WI38 (cell line): Measurements from ENCODE around the gene ZNF554.
A peak's percentile ranks its signal among the peaks of the same experiment; 100 is the strongest.
"Not testable (repeated sequence)": the region's sequence is repeated elsewhere in the genome, so short reads cannot be mapped to it uniquely, and the experiment has no call there.

Experiments used
- H3K4me3 ChIP-seq: 2 replicates; pipeline ENCODE4 v1.5.1; 2011; ENCODE audit warnings: low read depth, mild to moderate bottlenecking, control low read depth, low read length
- TF ChIP-seq, protein P1 (sequence below): IDR thresholded peaks from 2 replicates; pipeline ENCODE4 v1.5.1; 2012; ENCODE audit warnings: low read depth, mild to moderate bottlenecking, control low read depth, low read length

Gene ZNF554

DNA sequence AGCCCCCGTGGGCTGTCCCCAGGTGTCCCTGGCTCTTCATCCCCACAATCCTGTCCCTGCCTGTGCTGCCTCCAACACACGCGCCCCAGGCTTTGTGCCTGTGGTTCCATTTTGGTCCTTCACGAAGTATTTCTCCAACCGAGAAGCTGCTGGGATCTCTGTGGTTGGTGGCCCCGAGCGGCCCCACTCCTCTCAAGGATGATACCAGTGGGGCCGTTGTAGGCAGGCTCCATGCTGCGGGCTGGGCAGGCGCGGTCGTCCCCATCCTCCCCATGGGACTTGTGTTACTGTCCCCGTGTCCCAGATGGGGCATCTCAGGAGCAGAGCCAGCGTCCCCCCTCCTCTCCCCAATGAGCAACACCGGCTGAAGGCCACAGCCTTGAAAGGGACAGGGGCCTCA, 3.7 kb upstream of the ZNF554 start:
- H3K4me3 ChIP-seq: no peak overlapping the region
- TF ChIP-seq, protein P1, sequence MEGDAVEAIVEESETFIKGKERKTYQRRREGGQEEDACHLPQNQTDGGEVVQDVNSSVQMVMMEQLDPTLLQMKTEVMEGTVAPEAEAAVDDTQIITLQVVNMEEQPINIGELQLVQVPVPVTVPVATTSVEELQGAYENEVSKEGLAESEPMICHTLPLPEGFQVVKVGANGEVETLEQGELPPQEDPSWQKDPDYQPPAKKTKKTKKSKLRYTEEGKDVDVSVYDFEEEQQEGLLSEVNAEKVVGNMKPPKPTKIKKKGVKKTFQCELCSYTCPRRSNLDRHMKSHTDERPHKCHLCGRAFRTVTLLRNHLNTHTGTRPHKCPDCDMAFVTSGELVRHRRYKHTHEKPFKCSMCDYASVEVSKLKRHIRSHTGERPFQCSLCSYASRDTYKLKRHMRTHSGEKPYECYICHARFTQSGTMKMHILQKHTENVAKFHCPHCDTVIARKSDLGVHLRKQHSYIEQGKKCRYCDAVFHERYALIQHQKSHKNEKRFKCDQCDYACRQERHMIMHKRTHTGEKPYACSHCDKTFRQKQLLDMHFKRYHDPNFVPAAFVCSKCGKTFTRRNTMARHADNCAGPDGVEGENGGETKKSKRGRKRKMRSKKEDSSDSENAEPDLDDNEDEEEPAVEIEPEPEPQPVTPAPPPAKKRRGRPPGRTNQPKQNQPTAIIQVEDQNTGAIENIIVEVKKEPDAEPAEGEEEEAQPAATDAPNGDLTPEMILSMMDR: no peak

DNA sequence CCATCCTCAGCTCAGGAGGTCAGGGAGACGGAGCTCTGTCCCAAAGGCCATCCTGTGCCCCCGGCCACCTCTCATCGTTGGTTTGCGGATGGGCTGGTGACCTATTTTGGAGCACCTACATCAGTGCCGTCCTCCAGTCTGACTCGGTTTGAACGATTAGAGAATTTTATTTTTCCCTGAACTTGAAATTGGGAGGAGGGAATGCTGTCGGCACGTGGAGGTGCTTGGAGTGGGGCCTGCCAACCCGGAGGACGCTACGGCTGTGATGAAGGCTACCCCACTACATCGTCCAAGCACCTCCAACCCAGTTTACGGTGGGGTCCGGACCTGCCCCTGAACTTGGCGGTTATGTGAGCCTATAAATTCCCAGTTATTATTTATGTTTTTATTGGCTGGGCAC, 3.0 kb upstream of the ZNF554 start:
- H3K4me3 ChIP-seq: no peak overlapping the region
- TF ChIP-seq, protein P1: no peak

DNA sequence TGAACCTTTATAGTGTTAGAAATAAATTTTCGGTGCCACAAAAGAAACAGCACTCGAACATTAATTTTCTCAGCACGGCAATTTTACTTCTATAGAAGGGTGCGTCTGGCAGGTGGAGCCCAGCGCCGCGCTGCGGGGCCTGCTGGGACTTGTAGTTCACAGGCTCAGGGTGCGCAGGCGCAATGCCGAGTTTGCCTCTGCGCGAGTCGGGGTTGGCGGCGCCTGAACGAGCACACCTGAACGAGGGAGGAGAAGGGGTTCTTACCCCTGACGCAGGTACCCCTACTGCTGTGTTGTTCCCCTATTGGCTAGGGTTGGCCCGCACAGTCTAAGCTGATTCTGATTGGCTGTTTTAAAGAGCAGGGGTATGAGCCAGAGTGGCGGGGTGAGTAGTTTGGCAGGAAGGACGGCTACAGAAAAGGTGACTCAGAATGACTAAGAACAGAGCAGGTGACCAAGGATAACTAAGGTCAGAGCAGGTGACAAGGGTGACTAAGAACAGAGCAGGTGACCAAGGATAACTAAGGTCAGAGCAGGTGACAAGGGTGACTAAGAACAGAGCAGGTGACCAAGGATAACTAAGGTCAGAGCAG, 2.3 kb upstream of the ZNF554 start:
- not testable (repeated sequence) for H3K4me3 ChIP-seq

DNA sequence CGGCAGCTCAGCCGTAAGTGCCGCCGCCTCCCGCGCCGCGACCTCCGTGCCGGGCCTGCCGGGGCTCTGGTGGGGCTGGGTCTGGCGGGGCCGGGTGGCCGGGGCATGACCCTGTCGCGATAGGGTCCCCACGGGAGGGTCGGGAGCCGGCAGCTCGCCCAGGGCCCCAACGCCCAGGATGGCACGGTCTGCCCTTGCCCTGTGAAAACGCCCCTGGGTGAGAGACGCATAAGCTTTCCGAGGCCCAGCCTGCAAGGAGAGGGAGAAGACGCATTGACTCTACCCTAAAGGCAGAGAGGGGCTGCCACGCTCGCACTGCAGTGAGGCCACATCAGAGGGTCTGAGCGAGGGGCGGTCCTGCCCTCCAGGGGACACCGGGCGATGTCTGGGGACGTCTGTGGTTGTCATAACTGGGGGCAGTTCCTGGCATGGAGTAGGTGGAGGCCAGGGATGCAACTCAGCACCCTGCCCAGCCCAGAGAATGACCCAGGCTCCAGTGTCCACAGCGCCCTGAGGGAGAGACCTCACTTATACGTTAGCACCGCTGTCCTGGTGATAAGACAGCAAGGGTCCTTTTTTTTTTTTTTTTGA, 539 bp downstream of the ZNF554 start:
- TF ChIP-seq, protein P1: no peak
- H3K4me3 ChIP-seq: peak overlapping the region; percentile 75

DNA sequence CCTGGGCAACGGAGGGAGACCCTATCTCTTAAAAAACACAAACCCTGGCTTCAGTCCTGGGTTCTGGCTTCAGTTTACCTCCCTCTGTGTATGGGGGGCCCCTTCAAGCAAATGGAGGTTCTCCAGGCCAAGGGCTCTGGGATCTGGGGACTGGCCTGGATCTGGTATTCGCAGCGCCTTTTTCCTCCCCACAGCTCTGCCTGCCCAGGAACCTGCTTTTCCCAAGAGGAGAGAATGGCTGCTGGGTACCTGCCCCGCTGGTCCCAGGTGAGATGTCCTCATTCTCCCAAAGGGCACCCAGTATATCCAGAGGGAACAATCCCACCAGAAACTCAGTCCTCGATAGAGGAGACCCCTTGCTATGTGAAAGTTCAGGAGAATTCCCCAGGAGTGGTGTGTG, 3.2 kb downstream of the ZNF554 start:
- H3K4me3 ChIP-seq: no peak overlapping the region
- TF ChIP-seq, protein P1: no peak

DNA sequence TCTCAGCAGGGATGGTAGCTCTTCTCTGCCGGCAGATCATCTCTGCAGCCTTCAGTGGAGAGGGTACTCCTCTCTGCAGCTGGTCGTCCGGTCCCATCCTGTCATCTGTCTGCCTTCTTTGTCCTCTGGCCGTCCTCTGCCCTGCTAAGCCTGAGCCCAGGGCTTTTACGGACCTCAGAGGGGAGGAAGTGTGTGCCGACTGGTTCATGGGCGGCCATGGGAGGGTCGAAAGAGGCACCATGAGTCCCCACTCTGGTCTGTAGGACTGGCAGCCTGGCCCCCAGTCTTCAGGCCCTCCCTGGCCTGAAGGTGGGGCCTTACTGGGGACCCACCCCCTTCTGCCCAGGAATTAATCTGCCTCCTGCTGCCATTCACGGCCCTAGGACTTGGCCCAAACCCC, 4.0 kb downstream of the ZNF554 start:
- H3K4me3 ChIP-seq: no peak overlapping the region
- TF ChIP-seq, protein P1: no peak

DNA sequence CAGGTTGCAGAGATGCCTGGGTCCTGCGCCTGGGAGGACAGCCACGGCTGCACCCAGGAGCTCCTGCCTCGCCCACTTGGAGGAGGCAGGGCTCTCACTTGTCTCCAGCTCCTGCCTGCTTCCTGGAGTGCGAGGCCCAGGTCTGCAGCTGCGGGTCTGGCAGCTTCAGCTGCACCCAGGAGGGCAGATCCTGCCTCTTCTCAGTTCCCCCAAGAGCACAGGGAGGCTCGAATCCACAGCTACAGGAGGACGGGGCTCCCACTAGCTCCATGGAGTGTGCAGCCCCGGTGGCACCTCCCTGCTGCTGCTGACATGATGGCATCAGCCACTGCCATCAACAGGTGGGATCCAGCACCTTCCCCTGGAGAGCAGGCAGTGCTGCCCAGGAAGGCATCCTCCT, 4.5 kb downstream of the ZNF554 start:
- TF ChIP-seq, protein P1: no peak
- H3K4me3 ChIP-seq: no peak overlapping the region

DNA sequence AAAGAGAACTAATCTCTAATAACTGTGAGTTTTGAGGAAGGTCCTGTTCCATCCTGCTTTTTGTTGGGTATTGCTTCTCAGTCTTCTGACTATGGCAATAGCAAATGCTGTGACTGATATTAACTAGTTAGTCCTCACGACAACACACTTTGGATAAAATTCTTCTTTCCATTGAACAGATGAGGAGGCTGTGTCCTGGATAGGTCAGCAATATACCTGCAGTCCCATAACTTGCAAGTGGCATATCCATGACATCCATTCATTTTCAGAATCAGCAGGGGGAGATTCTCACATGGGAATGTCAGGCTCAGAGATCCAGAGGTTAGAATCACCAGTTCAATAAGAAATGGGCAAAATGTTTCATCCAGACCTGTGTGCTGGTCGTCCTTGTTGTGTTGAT, 7.4 kb downstream of the ZNF554 start:
- TF ChIP-seq, protein P1: no peak

More for the DNA sequence above, 7.4 kb downstream of the ZNF554 start:
- no peak overlapping the region for H3K4me3 ChIP-seq
